B cell (primary cell): ENCODE results near the gene THBD.

Source experiments
- EZH2 ChIP-seq: IDR thresholded peaks from 2 replicates; pipeline ENCODE4 v1.6.1; 2012; ENCODE audit warnings: borderline replicate concordance, low read depth, mild to moderate bottlenecking, moderate library complexity, low read length; ENCODE audit not compliant: insufficient read depth, poor library complexity, severe bottlenecking
- TF ChIP-seq, protein P1 (sequence below): fragments of 200-600 bp; IDR thresholded peaks from one replicate; pipeline ENCODE4 v1.8.0; 2022; ENCODE audit warnings: antibody characterized with exemption, mild to moderate bottlenecking

DNA sequence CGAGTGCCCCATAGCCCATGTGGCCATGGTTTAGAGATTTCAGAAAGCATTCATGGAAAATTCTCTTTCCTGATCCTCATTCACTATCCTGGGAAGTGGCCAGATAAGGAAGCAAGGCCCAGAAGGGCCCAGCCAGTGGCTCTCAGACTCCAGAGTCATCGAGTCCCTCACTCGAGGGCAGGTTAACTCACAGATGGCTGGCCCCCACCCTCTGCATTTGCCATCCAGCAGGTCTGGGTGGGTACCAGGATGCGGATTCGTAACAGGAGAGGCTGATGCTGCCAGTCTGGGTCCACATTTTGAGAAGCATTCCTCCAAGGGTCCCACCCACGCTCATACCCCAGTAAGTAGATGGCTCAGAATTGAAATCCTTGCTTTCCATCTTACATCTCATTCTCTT is 18.1 kb downstream of the THBD start:
- TF ChIP-seq, protein P1, sequence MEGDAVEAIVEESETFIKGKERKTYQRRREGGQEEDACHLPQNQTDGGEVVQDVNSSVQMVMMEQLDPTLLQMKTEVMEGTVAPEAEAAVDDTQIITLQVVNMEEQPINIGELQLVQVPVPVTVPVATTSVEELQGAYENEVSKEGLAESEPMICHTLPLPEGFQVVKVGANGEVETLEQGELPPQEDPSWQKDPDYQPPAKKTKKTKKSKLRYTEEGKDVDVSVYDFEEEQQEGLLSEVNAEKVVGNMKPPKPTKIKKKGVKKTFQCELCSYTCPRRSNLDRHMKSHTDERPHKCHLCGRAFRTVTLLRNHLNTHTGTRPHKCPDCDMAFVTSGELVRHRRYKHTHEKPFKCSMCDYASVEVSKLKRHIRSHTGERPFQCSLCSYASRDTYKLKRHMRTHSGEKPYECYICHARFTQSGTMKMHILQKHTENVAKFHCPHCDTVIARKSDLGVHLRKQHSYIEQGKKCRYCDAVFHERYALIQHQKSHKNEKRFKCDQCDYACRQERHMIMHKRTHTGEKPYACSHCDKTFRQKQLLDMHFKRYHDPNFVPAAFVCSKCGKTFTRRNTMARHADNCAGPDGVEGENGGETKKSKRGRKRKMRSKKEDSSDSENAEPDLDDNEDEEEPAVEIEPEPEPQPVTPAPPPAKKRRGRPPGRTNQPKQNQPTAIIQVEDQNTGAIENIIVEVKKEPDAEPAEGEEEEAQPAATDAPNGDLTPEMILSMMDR: no peak
- TF ChIP-seq EZH2: no peak
